Ecto neural progenitor cell (in vitro differentiated cells): ENCODE results near the gene TRIM26.
A peak's percentile ranks its signal among the peaks of the same experiment; 100 is the strongest.

Experiments
- DNase-seq: peaks from one replicate; pipeline ENCODE4 v3.0.0-alpha.2; 2018; ENCODE audit warnings: low spot score

TRIM26 gene

DNA sequence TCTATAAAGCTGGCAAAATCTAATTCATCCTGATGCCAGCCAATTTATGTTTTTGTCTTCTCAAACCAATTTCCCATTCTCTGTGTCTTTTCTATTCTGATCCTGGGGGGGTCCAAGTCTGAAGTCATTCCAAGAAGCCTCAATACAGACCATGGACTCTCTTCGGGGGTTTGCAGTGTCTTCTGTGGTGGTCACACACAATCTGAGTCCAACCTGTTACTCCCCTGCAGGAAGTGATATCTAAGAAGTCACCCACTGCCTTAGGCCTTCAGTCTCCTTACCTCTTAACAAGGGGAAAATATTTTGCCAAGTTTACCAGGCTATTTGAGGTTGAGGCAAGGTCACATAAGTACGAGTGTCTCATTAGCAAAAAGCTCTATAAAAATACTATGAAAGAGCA lies 1.9 kb downstream of the TRIM26 start:
- no peak for DNase-seq

DNA sequence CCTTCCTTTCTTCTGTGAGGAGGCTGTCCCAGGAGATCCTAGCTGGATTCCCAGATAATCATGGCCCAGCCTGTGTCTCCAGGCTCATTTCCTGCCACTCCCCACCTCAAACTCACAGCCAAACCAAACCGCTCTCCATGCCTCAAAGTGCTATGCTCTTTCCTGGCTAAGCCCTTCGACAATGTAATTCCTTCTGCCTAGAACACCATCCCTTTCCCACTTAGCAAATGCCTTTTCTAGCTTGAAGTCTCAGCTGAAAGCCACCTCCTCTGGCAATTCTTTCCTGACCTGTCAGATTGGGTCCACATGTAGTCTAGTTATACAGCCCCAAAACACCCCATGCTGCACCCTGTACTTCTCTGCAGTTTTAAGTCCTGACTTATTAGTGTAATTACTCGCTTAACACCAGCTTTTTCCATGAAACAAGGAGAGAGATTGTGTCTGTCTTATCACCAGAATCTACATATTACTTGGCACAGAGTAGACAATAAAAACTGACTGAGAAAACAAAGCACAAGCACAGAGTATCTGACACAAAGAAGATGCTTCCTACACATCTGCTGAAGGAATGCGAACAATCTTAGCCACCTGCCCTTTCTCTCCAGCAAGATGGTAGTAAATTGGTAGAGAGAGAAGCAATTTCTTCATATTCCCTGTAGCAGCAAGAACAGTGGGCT lies 5.4 kb downstream of the TRIM26 start:
- no peak for DNase-seq

DNA sequence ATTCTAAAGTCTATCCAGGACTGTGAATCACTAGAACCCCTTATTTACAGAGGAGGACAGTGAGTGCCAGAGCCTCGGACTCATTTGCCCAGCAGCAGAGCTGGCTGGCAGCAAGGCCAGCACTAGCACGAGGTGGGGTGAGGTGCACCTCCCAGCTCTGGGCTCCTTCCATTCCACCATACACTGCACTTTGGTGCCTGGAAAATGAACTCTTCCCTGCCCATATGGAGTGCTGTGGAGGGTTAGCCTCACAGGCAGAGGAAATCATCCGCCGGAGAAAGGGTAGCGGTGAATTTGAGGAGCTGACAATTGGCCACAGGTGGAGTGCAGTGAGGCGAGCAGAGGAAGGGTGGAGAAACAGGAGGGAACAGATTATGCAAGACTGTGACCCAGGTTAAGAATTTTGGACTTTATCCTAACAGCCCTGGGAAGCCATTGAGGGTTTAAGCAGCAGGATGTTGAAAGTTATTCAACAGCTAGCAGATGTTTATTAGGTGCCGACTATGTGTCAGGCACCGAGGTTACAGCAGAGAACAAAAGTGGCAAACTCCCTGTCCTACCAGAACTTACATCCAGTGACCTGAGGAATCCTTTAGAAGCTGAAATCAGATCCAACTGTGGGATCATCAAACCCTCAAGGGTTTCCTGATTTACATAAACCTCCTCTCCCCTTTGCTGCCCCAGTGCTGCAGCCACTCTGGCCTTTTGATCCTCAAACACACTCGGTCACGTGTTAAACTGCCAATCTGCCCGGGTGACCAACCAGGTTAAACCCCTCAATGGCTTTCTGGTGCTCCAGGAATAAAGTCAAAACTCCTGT lies 6.2 kb downstream of the TRIM26 start:
- peak; percentile 59 for DNase-seq

DNA sequence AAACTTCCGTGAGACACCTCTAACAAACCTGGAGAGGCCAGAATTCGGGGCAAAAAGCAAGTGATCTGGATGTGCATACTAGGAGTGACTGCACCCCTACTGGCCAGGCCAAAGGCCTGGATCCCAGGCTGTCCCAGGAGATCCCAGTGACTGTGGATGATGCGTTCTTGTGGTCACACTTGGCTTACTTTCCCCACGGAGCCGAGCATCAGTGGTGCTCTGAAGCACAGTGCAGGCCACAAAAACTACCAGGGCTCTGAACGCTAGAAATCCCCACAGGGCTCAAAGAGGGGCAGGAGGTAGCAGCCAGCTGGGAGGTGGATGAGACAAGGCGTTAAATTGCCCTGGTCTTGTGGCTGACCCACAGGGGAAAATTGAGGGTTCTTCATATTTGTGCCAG lies 7.1 kb downstream of the TRIM26 start:
- DNase-seq, result no peak

DNA sequence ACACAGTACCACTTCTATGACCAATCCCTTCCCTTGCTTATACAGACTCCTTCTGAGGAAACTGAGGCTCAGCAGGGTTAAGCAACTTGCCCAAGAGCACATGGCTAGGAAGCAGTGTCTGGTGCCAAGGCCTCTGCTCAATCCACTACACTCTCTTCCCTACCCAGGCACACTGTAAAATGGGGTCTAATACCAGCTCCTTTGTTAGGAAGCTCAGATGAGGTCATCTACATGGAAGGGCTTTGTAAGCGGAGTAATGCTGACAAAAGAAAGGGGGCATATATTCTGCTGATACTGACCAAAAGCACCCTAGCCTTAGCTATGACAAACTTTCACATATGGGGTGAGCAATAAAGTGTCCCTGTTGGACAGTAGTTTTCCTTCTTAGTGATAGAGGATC lies 9.1 kb downstream of the TRIM26 start:
- DNase-seq, result no peak

DNA sequence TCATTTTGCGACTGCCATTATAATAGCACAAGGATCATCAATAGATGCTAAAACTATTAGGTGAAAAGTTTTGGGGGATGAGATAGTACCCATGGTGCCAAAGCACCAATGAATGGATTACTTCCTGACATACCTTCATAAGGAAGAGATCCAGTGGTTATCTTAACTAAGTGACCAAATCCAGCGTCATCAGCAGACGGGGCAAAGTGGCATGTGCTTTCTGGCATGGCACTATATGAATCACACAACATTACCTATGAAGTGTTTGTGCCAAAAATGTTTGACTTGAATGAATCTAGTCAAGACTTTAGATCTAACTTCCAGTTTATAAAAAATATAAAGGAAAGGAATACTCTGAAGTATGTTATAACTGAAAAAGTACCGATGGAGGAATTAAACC lies 10.8 kb downstream of the TRIM26 start:
- DNase-seq, result no peak

DNA sequence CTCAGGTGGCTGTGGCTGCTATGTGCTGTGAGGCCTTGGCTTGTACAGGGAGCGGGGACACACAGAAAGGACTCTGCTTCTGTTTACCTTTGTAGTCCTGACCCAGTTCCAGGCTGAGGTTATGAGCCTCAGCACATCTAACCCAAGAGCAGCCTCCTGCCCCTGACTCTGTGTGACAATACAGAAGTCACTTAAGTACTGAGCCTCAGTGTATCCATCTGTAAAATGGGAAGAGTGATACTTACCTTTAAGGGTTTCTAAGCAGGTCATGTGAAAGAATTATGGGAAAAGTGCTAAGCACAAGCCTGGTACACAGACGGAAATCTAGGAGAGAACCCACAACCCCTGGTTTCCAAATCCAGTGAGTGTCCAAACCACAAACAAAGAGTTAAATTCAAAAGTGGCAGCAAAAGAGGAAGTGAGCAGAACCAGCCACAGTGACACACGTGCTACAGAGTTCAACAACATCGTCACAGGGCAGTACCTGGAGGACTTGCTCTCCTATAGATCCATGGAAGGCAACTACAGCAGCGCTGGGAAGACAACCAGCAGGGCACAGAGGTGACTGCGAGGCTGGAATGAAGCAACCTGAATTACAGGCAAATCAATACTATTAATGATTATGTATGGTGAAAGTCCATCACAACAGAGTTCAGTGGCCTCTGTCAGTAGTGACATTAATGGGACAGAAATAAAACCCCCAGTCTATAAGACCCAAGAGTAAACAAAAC lies 12.5 kb downstream of the TRIM26 start:
- no peak for DNase-seq

DNA sequence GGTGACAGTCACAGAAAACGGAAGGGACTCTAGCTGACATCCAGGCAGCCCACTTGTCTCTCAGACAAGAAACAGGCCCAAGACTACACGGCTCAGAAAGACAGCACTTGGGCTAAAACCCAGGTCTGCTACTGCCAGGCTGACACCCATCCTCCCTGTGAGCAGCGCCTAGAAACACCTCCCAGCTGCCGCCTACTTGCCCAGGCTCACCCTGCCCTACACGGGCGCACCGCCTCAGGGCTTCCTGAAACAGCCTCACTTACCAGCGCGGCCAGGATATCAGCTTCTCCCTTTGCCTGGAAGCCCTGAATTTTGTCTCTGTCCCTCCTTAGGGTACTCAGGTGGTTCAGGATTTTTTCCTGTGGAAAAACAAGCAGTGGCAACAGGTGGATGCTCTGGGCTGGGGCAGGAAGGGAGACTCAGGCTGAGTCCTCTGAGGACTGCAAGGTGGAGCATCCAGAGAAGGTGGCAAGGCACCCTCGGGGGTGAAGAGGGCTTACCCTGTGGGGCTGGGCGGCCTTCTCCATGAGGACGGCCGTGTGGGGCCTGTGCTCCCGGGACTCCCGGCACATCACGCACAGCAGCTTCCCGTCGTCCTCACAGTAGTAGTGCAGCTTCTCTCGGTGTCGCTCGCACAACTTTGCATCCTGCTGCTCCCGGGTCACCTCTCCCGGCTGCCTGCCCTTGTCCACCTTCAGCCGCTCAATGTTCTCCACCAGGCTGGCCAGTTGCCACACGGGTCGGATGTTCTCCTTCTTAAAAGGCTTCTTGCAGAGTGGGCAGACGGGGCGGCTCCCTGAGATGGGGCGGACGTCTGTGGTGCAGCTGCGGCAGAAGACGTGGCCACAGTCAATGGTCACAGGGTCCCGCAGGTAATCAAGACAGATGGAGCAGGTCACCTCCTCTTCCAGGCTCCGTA lies 14.8 kb downstream of the TRIM26 start:
- DNase-seq, result no peak

DNA sequence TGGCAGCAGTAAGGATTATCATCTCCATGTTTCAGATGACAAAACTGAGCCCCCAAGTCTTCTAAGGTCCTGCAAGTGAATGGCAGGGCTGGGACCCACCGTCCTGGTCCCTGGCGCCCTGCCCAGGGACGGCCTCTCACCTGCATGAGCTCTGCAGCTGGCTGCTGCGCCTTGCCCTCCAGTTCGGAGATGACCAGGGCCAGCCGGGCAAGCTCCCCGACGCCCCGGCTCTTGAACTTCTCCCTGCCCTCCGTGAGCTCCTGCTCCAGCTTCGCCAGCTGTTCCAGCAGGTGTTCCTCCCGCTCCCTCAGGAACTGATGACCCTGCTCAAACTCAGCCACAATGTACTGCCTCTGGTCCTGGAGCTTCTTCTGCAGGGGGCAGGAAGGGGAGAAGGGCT lies 16.8 kb downstream of the TRIM26 start:
- DNase-seq, result no peak

DNA sequence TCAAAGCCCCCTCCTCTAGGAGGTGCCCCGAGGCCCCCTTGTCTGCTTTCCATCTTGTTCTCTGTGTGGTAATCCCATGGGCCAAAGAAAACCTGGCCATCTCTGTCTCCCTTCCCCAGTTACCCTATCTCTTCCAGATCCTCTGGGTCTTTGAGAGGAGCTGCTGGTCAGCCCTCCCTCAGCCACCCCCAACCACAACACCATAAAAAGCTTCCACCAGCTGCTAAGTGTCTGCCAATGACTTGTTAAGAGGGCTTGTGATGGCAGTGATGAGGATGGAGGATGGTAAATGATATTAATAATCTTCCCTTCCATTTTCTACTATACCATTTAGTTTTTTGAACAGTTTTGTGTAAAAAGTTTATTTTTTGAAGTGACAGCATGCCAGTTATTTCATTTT lies 17.3 kb downstream of the TRIM26 start:
- DNase-seq, result no peak

DNA sequence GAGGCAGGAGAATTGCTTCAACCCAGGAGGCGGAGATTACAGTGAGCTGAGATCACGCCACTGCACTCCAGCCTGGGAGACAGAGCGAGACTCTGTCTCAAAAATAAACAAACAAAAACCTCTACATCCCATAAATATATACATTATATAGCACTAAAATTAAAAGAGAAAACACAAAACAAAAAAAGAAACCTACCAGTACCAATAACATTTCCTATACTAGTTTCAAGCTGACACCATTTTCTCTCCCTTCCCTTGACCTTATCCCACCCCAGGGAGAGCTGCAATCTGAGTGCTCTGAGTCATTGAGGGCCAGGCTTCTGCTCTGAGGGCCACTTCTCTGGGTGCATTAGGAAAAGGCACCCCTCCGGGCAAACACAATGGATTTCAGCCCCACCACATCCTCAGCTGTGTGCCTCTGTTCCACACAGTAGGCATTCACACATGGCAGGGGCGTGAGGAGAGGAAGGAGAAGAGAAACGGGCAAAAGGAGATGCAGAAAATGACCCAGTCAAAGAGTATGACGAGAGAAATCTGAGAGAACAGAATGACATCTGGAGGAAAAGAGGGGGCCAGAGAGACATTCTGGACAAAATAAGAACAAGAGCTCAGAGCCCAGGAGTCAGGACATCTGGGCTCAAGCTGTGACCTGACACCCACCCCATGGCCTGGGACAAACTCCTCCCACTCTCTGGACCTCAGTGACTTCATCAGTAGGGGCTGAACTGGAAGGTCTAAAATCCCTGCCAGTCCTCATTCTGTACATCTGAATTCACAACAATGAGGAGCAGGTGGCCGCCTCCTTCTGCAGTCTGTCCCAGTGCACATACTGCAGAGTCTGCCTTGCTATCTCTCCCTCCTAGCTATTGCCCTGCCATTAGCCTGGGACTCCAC lies 18.2 kb downstream of the TRIM26 start:
- DNase-seq, result peak; percentile 37

DNA sequence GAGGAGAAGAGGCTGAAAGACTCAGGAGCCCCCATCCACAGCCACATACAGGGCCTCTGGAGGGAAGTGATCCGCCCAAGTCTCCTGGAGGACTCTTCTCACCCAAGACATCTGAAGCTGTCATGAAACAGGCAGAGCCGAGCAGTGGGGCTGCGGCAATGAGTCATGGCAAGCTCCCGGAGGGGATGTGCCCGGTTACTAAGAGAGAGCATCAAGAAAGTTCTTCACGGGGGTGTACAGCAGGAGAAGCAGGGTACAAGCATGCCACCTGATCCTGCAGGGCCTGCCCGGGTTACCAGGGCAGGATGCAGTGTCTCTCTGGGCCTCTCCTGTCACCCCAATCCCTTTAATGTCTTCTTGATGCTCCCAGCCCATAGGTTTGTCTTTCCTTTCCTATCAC lies 21.1 kb downstream of the TRIM26 start:
- DNase-seq, result peak; percentile 24

DNA sequence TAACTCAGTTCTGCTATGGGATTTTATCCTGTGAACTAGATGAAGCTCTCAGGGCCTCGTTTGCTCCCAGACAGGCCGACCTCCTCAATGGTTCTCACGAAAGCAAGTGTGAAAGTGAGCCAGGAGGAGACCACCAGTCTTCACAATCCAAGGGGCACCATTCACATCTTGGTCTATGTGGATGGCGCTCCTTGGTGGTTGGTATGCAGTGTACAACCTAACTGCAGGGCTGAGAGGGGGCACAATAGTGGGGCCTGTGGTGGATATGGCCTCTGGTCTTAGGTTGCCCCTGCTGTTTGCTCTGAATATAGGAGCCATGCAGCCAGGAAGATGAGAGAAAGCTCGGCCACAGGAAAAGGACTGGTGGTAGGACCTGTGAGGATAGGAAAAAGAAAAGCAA lies 24.7 kb downstream of the TRIM26 start:
- DNase-seq, result no peak

DNA sequence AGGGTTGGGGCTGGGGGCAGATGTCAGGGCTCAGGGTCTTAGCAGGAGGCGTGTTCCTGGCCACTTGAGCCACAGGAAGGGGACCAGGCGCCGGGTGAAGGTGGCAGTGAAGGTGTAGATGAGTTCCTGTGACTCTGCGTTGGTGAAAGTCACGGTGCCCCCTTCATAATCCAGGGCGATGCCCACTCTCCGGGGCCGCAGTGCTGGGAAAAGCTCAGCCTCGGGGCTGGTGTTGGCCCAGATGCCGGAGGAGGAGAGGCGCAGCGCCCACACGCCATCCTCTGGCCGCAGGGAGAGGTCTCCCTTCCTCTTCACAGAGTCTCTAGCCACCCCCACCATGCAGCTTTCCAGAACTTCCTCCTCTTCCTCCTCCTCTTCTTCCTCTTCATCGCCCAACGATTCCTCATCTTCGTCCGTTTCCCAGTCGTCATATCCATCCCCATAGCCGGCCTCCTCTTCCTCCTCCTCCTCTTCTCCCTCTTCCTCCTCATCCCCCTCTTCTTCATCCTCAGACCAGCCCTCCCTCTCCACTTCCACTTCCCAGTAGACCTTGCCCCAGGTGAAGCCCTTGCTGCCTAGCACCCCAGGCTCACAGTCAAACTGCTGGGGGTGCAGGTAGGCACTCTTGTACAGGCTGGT lies 27.2 kb downstream of the TRIM26 start:
- DNase-seq, result peak; percentile 21

DNA sequence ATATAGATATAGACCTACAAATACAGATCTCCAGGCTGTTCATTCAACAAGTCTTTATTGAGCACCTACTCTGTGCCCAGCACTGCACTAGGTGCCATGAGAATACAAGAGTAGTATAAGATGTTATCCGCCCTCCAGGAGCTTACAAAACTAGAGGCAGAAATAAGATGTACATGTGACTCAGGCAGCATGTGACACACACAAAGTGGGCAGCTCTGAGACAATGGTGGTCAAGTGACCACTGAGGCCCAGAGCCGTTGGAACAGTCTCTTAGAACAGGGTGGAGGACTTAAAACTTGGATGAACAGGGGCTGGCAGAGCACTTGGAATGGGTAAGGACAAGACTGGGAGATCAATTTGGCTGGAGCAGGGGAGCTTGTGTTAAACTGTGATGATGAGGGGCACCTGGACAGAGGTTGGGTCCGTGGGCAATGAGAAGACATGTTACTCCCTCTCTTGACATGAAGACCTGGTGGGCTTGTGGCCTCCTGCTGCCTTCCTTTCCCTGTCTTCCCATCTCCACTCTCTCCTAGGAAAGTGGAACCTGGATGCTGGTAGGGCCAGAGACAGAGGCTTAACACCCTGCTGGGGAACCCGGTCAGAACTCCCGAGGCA lies 28.7 kb downstream of the TRIM26 start:
- DNase-seq, result peak; percentile 18

DNA sequence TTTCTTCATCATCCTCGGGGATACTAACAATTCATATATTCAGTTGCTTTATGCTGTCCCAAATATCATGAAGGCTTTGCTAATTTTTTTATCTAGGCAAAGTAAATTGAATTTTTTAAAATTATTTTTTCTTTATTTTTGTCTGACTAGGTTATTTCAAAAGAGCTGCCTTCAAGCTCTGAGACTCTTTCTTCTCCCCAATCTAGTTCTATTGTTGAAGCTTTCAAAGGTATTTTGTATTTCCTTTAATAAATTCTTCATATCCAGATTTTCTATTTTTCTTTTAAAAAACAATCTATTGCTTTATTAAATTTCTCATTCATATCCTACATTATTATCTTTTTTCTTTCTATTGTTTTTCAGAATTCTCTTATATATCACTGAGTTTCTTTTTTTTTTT lies 33.1 kb downstream of the TRIM26 start:
- DNase-seq, result no peak

DNA sequence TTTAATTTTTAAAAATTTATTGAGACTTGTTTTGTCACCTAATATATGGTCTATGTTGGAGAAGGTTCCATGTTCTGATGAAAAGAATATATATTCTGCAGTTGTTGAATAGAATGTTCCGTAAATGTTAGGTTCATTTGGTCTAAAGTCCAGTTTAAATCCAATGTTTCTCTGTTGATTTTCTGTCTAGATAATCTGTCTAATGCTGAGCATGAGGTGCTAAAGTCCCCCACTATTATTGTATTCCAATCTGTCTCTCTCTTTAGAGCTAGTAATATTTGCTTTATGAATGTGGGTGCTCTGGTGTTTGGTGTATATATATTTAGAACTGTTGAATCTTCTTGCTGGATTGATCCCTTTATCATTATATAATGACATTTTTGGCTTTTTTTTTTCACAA lies 34.4 kb downstream of the TRIM26 start:
- DNase-seq, result no peak

DNA sequence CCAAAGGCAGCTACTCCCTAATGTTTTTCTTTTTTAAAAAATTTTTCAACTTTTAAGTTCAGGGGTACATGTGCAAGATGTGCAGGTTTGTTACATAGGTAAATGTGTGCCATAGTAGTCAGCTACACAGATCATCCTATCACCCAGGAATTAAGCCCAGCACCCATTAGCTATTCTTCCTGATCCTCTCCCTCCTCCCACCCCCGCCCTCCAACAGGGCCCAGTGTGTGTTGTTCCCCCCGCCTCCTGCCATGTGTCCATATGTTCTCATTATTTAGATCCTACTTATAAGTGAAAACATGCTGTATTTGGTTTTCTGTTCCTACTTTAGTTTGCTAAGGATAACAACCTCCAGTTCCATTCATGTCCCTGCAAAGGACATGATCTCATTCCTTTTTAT lies 37.4 kb downstream of the TRIM26 start:
- no peak for DNase-seq

DNA sequence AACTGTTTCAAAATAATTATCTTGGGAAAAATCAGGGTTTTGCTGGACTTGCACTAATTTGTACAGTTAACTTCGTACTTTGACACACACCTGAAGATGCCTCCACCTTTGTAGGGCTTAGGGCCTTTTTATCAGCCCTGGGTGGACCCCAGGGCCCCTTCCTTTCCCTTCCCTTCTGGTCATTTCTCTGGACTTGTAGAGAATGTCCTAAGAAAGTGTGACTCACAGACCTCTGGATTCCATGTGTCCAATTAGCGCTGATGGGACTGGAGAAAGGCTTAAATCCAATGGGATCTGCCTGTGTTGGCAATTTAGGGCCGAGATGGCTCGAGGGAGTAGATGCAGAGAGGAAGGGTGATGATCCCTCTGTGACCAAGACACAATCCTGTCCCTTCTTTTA lies 40.5 kb downstream of the TRIM26 start:
- DNase-seq, result no peak
